ENCODE measurements around the gene COLEC11.

DNA sequence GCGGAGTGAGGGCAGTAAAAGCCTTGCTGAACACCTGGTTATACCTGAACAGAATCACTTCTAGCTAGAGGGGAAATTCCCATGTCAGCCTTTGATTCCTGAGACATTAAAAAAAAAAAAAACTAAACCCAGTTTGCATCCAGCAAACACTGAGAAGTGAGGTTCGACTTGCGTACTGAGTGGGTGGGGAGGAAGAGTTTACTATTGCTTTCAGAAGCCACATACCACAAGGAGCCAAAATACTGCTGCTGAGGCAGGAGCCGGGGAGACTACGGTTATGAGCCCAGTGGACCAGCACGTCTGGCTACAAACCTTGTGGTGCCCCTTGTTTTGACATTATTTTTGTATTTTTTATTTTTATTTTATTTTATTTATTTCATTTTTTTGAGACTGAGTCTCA lies 2.7 kb downstream of the COLEC11 start:
- TF ChIP-seq, protein P1, sequence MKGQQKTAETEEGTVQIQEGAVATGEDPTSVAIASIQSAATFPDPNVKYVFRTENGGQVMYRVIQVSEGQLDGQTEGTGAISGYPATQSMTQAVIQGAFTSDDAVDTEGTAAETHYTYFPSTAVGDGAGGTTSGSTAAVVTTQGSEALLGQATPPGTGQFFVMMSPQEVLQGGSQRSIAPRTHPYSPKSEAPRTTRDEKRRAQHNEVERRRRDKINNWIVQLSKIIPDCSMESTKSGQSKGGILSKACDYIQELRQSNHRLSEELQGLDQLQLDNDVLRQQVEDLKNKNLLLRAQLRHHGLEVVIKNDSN (IDR thresholded peaks at IDR 0.05): no peak
- TF ChIP-seq TEAD4 (IDR thresholded peaks at IDR 0.05): no peak
